OCI-LY7 (cell line): ENCODE results near the gene RNF130. TPM values are rescaled to one million over a fixed set of nuclear protein-coding genes. Genes with fewer than 3 reads are reported as not detected.
"Not testable (repeated sequence)": the region's sequence is repeated elsewhere in the genome, so short reads cannot be mapped to it uniquely, and the experiment has no call there.

Experiments used
- BruUV-seq: library from RNA; stranded (reverse); fragments of 400-500 nt; replicated peaks from 2 replicates; lab custom pipeline; 2021; lab: Mats Ljungman, UMichigan
- CTCF ChIA-PET: fragments of 300-600 bp; sonication (Branson Sonifier 250); formaldehyde crosslinking; loops from one replicate; lab custom pipeline; 2022; ENCODE audit warnings: antibody characterized with exemption; ENCODE audit not compliant: unreplicated experiment; lab: Charles Lee
- POLR2A ChIA-PET: fragments of 300-600 bp; sonication (Branson Sonifier 250); formaldehyde crosslinking; loops from one replicate; lab custom pipeline; 2022; ENCODE audit warnings: antibody characterized with exemption; lab: Charles Lee
- DNase-seq: peaks from one replicate; pipeline ENCODE4 v3.0.0-alpha.2; 2015; ENCODE audit warnings: low spot score
- H2AFZ ChIP-seq: fragments of 200-600 bp; sonication (generic), shearing (Covaris generic); 2 replicates; pipeline ENCODE4 v1.6.1; 2014; ENCODE audit warnings: mild to moderate bottlenecking, antibody characterized with exemption, low read length, moderate library complexity
- H3K27ac ChIP-seq: fragments of 200-600 bp; sonication (generic); 2 replicates; pipeline ENCODE4 v1.5.1; 2014; ENCODE audit warnings: mixed run types, low read depth, mild to moderate bottlenecking, moderate library complexity, low read length, inconsistent platforms; ENCODE audit not compliant: poor library complexity, severe bottlenecking
- H3K36me3 ChIP-seq: fragments of 200-600 bp; sonication (generic); 2 replicates; pipeline ENCODE4 v1.6.1; 2014; ENCODE audit warnings: mild to moderate bottlenecking, antibody characterized with exemption, low read length, moderate library complexity, mixed read lengths; ENCODE audit not compliant: insufficient read depth
- H3K4me1 ChIP-seq: fragments of 200-600 bp; sonication (generic); 2 replicates; pipeline ENCODE4 v1.5.1; 2014; ENCODE audit warnings: mild to moderate bottlenecking, low read length; ENCODE audit not compliant: insufficient read depth, poor library complexity, severe bottlenecking
- H3K4me2 ChIP-seq: fragments of 200-600 bp; sonication (generic); 2 replicates; pipeline ENCODE4 v1.6.1; 2014; ENCODE audit warnings: mild to moderate bottlenecking, low read length
- H3K4me3 ChIP-seq: fragments of 200-600 bp; sonication (generic); 2 replicates; pipeline ENCODE4 v1.5.1; 2014; ENCODE audit warnings: mild to moderate bottlenecking, low read depth, low read length; ENCODE audit not compliant: poor library complexity, severe bottlenecking
- H3K79me2 ChIP-seq: fragments of 200-600 bp; sonication (generic); 2 replicates; pipeline ENCODE4 v1.6.1; 2016; ENCODE audit warnings: low read depth, mild to moderate bottlenecking, low read length, moderate library complexity, mixed read lengths; ENCODE audit not compliant: insufficient read depth
- H3K9me2 ChIP-seq: fragments of 200-600 bp; sonication (generic); 2 replicates; pipeline ENCODE4 v1.6.1; 2016; ENCODE audit warnings: mild to moderate bottlenecking, low read length, mixed read lengths; ENCODE audit not compliant: insufficient read depth
- H3K9me3 ChIP-seq: fragments of 200-600 bp; sonication (generic); 2 replicates; pipeline ENCODE4 v1.6.1; 2014; ENCODE audit warnings: mild to moderate bottlenecking, mixed run types, low read length, mixed read lengths
- H4K20me1 ChIP-seq: fragments of 200-600 bp; sonication (generic); 2 replicates; pipeline ENCODE4 v1.6.1; 2014; ENCODE audit warnings: mild to moderate bottlenecking, antibody characterized with exemption, low read length, moderate library complexity, mixed read lengths; ENCODE audit not compliant: insufficient read depth
- CTCF ChIP-seq: fragments of 200-600 bp; sonication (generic); conservative IDR thresholded peaks from 2 replicates; pipeline ENCODE4 v1.5.1; 2014; ENCODE audit warnings: mild to moderate bottlenecking, antibody characterized with exemption, low read length, moderate library complexity, mixed read lengths
- EZH2phosphoT487 ChIP-seq: fragments of 200-600 bp; sonication (generic); IDR thresholded peaks from 2 replicates; pipeline ENCODE4 v1.6.1; 2018; ENCODE audit warnings: low read depth, borderline replicate concordance, mild to moderate bottlenecking, mixed run types, antibody characterized with exemption, low read length, moderate library complexity, mixed read lengths
- intact Hi-C: fragments of 100-400 bp; cut with micrococcal nuclease; formaldehyde crosslinking; loops from one replicate; pipeline ENCODE4 v1.10.0; 2022; ENCODE audit not compliant: unreplicated experiment
- total RNA-seq, 2 experiments: library from RNA; depleted of rRNA in 1 of 2; stranded (reverse); fragments of >200 nt in 1 of 2; shearing (Covaris generic) in 1 of 2; gene quantifications; 2 replicates each; pipeline ENCODE4 v1.2.3, GENCODE V29; 2014 to 2022

RNF130 gene
- total RNA-seq, 2 experiments from 2014 or later, result 0.16 TPM; not detected in 1

GRCh38 chr5:179998485-179998884 is 73.1 kb downstream of the RNF130 start:
- POLR2A ChIA-PET, result no interaction called here
- no peaks in the 10 kb centered on the region for H3K4me1 ChIP-seq
- no peaks in the 10 kb centered on the region for H4K20me1 ChIP-seq
- H3K9me3 ChIP-seq, result no peaks in the 10 kb centered on the region
- H3K79me2 ChIP-seq, result no peaks in the 10 kb centered on the region
- CTCF ChIA-PET, result no interaction called here
- H3K4me2 ChIP-seq, result no peak overlapping the region
- DNase-seq, result no peak
- no TSS peak for BruUV-seq
- no peak overlapping the region for H3K27ac ChIP-seq
- TF ChIP-seq EZH2phosphoT487 (no peak), CTCF (no peak)
- H3K36me3 ChIP-seq, result no peaks in the 10 kb centered on the region
- no peak overlapping the region for H2AFZ ChIP-seq
- intact Hi-C loops, result no loop called here
- H3K4me3 ChIP-seq, result no peak overlapping the region
- no peaks in the 10 kb centered on the region for H3K9me2 ChIP-seq

GRCh38 chr5:179994583-179995323 is 76.8 kb downstream of the RNF130 start:
- ChIA-PET POLR2A (no interaction called here), CTCF (no interaction called here)
- BruUV-seq, result no TSS peak
- DNase-seq, result no peak
- no peaks in the 10 kb centered on the region for H3K9me2 ChIP-seq
- no peak overlapping the region for H3K27ac ChIP-seq
- no peak overlapping the region for H2AFZ ChIP-seq
- H3K79me2 ChIP-seq, result no peaks in the 10 kb centered on the region
- no peaks in the 10 kb centered on the region for H4K20me1 ChIP-seq
- H3K4me3 ChIP-seq, result no peak overlapping the region
- intact Hi-C loops, result no loop called here
- H3K4me2 ChIP-seq, result no peak overlapping the region
- no peaks in the 10 kb centered on the region for H3K36me3 ChIP-seq
- no peaks in the 10 kb centered on the region for H3K9me3 ChIP-seq
- no peaks in the 10 kb centered on the region for H3K4me1 ChIP-seq
- TF ChIP-seq EZH2phosphoT487, result no peak

GRCh38 chr5:179992855-179993254 is 78.7 kb downstream of the RNF130 start:
- H3K4me3 ChIP-seq, H3K27ac ChIP-seq, H3K4me1 ChIP-seq, intact Hi-C loops, H4K20me1 ChIP-seq, BruUV-seq, H3K4me2 ChIP-seq, DNase-seq, H3K36me3 ChIP-seq, H3K9me2 ChIP-seq, H2AFZ ChIP-seq, POLR2A ChIA-PET, H3K9me3 ChIP-seq, H3K79me2 ChIP-seq, CTCF ChIA-PET: not testable (repeated sequence)
